GM10847 (cell line): ENCODE results near the gene SUPT5H.
A peak's percentile ranks its signal among the peaks of the same experiment; 100 is the strongest.

Experiments
- POLR2A ChIP-seq: IDR thresholded peaks from 2 replicates; pipeline ENCODE4 v1.6.1; 2011; ENCODE audit not compliant: insufficient read length; ENCODE audit errors: extremely low read depth

Gene SUPT5H

DNA sequence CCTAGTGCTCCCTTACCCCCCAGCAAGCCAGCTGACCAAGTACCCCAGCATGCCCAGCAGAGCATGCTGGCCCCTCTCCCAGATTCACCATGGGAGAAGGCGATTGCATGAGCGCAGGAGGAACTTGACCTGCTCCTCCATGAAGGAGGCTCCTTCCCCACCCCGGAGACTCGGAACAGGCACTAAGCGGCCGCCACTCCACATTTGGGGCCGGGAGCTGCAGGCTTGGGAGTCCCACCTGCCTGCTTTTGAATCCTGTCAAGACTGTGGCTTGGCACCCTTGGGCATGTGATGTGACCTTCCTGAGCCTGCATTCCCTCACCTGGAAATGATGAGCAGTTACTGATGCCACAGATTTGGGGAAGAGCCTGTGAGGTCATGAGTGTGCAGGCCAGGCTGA lies 22.6 kb downstream of the SUPT5H start:
- TF ChIP-seq POLR2A: no peak

DNA sequence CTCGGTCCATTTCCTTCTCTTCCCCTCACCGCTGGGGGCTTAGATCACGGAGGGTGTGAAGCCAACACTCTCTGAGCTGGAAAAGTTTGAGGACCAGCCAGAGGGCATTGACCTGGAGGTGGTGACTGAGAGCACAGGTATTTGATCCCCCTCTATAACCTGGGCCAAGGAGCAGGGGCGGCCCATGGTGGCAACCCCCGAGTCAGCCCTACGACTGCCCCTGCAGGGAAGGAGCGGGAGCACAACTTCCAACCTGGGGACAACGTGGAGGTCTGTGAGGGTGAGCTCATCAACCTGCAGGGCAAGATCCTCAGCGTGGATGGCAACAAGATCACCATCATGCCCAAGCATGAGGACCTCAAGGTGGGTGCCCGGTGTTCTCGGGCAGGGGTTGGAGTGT lies 23.7 kb downstream of the SUPT5H start:
- TF ChIP-seq POLR2A: no peak

DNA sequence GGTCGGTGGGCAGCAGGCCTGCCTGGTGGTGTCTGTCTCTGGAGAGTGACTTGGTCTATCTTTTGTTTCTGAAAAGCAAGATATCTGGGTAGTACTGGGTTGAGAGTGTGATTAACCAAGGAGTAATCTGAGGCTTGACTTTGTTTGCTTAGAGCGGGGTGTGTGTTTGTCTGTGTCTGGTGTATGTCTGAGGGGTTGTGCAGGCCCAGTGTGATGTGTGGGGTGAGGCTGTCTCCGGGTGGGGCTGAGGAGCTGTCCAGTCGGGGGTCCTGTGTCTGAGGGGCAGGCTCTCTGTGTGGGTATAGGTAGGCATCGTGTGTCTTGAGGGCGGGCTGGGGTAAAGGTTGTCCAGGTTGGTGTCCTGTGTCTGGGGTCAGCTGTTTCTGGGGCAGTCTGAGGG lies 24.2 kb downstream of the SUPT5H start:
- TF ChIP-seq POLR2A: no peak

DNA sequence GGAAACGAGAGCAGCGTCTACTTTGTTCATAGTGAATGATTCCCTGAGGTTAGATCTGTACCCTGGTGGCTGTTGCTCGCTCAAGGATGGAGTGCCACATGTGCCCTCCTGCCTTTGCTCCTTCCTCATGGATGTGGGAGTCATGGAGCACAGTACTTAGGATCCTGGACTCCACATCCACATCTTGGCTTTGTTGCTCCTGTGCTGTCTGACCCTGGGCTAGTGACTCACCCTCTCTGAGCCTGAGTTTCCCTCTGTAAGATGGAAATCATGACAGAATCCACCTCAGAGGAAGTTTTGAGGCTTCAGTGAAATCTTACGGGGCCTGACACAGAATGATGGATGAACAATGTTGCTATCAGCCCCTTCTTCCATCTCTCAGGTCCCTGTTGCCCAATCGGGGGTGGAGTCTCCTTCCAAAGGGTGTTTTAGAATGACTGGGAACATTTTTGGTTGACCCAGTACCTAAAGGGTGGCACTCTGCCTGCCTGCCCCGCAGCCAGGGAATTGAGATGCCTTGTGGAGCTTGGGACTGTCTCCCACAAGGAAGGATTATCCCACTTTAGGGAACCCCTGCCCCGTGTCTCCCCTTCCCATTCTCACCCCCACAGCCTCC lies 25.4 kb downstream of the SUPT5H start:
- TF ChIP-seq POLR2A: no peak

DNA sequence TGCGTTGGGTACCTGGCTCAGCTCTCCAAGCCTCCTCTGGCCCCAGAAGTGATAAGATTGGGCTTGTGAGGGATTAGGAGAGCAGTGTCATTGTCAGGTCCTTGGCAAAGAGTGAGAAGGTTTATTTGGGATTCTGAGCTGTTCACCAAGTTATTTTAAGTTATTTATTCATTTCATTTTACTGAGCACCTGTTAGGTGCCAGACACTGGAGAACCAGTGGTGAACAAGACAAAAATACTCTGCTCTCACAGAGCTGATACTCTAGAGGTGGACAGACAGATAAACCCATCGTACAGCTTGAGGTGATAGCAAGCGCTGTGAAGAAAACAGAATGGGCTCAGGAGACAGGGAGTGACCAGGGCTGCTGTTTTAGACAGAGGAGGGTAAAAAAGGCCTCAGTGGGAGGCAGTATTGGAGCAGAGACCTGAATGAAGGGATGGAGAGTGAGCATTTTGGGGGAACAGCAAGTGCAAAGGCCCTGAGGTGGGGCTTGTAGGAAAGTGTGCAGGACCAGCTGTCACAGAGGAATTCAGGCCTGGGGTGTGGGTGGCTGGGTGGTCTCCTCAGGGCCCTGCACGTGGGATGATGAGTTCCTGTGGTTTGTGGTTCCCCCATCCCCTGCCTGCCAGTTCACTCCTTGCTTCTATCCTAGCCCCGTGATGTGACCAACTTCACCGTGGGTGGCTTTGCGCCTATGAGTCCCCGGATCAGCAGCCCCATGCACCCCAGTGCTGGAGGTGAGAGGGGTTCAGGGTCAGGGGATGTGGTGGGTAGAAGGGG lies 26.6 kb downstream of the SUPT5H start:
- no peak for TF ChIP-seq POLR2A

DNA sequence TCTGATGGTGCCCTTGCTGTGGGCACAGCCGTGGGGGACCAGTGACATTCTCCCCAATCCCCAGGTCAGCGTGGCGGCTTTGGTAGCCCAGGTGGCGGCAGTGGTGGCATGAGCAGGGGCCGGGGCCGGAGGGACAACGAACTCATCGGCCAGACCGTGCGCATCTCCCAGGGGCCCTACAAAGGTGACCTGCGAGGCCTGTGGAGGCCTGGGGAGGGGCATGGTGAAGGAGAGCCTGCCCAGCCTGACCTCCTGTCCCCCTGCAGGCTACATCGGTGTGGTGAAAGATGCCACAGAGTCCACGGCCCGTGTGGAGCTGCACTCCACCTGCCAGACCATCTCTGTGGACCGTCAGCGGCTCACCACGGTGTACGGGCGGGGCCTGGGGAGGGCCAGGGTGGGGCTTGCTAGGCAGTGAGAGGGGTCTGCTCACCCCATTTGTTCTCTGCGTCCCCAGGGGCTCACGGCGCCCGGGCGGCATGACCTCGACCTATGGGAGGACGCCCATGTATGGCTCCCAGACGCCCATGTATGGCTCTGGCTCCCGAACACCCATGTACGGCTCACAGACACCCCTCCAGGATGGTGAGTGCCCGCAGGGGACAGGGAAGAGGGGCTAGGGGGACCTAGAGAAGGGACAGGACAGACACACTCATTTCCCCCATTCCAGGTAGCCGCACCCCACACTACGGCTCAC lies 27.5 kb downstream of the SUPT5H start:
- TF ChIP-seq POLR2A: no peak

DNA sequence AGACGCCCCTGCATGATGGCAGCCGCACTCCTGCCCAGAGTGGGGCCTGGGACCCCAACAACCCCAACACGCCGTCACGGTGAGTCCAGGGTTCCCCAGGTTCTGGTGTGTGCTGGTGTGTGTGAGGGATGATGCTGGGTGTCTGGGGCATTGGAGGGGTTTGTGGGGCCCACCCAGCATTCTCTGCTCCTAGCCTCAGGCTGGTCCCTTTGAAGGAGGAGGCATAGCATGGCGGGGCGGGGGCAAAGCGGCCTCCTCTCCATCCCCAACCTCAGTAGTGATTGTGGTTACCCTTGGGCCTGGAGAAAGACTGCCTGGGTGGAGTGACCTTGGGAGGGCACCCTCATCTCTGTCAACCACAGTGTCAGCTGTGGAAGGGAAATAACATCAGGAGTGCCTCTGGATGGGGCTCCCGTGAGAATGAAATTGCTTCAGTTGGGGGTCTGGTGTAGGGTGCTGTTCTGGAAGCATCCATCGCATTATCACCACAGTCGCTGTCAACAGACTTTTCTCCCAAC lies 28.1 kb downstream of the SUPT5H start:
- no peak for TF ChIP-seq POLR2A

DNA sequence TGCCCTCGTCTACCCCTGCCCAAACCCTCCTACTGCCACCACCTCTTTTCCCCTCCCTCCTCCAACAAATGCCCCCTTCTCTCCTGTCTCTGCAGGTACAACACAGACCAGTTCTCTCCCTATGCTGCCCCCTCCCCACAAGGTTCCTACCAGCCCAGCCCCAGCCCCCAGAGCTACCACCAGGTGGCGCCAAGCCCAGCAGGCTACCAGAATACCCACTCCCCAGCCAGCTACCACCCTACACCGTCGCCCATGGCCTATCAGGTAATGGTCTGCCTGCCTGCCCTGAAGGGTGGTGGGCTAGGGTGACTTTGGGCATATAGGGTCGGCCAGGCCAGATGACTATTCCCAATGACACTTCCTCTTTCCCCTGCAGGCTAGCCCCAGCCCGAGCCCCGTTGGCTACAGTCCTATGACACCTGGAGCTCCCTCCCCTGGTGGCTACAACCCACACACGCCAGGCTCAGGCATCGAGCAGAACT lies 28.8 kb downstream of the SUPT5H start:
- TF ChIP-seq POLR2A: no peak

DNA sequence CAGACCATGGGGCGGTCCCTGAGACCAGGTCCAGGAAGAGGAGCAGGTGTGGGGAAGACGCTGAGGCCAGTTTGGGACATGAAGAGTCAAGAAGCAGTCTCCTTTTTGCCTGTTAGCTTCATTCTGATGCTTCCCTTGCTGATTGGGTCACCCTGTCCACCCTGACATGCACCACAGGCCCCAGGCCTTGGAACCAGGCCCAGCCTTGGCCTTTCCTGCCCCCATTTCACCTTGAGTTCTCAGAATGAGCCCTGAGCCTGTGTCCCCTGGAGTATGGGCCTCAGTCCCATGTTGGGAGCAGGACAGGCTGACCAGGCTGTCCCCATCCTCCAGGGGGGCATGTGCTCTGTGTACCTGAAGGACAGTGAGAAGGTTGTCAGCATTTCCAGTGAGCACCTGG lies 30.4 kb downstream of the SUPT5H start:
- no peak for TF ChIP-seq POLR2A

DNA sequence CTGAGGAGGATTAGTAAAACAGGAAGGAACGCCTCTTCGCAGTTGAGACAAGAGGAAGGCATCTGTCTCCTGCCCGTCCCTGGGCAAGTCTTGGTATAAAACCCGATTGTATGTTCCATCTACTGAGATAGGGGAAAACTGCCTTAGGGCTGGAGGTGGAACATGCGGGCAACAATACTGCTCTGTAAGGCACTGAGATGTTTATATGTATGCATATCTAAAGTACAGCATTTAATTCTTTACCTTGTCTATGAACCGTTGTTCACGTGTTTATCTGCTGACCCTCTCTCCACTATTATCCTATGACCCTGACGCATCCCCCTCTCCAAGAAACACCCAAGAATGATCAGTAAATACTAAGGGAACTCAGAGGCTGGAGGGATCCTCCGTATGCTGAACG lies 34.5 kb downstream of the SUPT5H start:
- TF ChIP-seq POLR2A: no peak

DNA sequence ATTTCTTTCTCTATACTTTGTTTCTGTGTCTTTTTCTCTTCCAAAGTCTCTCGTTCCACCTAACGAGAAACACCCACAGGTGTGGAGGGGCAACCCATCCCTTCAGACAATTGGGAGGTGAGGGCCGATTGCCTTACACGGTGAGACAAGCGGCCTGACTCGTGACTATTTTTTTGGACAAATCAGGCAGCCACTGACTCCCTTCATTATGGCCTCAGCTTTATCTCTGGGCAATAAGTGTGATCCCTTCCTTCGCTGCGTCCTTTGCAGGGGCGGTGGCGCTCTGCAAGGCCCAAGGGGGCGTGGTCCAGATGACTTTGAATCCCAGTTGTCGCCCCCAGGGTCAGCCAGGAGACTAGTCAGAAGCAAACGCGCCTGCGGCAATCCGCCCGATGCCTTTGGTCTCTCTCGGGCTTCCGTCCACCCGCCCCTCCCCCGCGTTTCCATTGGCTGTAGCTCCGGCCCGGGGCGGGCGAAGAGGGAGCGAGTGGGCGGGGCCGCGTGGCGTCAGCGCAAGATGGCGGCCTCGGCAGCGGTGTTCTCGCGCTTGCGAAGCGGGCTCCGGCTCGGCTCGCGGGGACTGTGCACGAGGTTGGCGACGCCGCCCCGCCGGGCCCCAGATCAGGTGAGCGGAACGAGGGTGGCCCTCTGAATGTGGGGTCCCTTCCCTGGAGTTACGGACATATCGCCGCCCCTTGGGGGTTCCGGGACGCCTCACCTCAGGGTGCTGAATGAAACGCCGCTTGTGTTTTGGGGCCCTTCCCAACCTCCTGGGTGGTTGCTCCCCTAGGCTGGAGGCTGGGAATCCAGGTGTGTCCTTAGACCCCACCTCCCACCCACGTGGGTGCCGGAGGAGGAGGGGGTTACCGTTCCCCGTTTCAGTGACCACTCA lies 35.2 kb downstream of the SUPT5H start, which contains the start of gene TIMM50:
Gene TIMM50, plus strand, starts transcription at position 502 of the 892 bp plus-strand sequence. Its CDS starts 16 bp downstream, at position 518.
- peak; percentile 80 for TF ChIP-seq POLR2A

DNA sequence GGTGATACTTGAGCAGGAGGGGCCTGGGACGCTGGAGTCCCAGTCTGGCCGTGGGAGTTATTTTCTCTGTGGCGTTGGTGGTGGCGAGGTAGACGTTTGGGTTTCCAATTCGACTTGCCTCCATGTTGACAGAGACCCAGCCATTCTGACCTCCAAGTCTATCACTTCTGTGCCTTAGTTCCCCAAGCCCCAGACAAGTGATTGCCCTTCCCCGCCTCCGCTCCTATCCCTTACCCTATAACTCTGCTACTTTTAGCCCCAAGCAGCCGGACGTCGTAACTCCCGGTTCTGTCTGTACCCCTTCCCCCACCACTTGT lies 35.8 kb downstream of the SUPT5H start:
- no peak for TF ChIP-seq POLR2A

DNA sequence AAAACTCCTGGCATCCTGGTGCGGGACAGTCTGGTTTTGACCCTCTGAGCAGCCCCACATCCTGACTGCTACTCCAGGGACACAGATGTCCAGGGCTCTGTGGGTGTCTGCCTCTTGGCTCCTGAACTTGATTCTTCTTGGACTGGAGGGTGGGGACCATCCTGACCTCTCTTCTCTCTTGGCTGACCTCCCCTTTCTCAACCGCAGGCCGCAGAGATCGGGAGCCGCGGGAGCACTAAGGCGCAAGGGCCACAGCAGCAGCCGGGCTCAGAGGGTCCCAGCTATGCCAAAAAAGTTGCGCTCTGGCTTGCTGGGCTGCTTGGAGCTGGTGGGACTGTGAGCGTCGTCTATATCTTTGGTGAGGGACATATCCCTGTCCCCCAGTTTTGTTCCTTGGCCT lies 36.3 kb downstream of the SUPT5H start:
- TF ChIP-seq POLR2A: no peak

DNA sequence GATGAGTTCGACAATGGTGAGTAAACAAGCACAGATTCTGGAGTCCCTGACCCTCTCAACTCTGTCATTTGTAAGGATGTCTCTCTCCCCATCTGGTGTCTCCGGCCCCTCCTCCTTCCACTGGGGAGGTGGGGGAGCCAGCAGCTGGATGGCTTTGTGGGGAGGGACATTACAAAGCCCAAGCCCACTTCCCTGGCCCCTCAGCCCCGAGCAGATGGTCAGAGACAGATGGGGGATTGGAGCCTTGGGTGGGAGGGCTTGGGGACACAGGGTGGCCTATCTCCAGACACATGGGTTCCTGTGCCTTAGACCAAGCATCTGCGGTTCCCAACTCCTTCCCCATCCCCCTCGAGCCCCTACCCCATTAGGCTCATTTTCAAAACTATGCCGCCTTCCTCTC lies 37.8 kb downstream of the SUPT5H start:
- TF ChIP-seq POLR2A: no peak

DNA sequence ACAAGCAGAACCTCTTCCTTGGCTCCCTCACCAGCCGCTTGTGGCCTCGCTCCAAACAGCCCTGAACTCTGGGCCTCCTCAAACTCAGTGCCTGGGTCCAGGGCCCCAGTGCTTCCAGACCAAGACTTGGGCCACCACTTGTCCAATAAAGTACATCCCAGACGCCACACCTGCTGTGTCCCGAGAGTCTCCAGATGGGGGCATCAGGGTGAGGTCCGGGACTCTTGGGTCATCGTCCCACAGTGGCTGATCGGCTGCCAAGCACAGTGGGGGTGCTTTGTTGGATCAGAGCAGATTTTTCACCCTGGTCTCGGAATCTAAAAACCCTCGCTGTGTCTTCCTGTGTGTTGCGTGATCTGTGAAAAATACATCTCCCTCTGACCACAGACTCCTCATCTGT lies 44.4 kb downstream of the SUPT5H start:
- no peak for TF ChIP-seq POLR2A
